Stimulated activated CD4-positive, alpha-beta T cell treated with anti-CD3 and anti-CD28 coated beads, Interleukin-1b, Interleukin-23, amount 100 ng/mL, for 1 hour (primary cell): ENCODE results near the gene BCAM.
"Not testable (repeated sequence)": the region's sequence is repeated elsewhere in the genome, so short reads cannot be mapped to it uniquely, and the experiment has no call there.

Experiments used
- DNase-seq, 2 donors: peaks; one replicate each; pipeline ENCODE4 v3.0.0-alpha.2; 2020; ENCODE audit warnings: low read depth in 2 of 2

BCAM gene

DNA sequence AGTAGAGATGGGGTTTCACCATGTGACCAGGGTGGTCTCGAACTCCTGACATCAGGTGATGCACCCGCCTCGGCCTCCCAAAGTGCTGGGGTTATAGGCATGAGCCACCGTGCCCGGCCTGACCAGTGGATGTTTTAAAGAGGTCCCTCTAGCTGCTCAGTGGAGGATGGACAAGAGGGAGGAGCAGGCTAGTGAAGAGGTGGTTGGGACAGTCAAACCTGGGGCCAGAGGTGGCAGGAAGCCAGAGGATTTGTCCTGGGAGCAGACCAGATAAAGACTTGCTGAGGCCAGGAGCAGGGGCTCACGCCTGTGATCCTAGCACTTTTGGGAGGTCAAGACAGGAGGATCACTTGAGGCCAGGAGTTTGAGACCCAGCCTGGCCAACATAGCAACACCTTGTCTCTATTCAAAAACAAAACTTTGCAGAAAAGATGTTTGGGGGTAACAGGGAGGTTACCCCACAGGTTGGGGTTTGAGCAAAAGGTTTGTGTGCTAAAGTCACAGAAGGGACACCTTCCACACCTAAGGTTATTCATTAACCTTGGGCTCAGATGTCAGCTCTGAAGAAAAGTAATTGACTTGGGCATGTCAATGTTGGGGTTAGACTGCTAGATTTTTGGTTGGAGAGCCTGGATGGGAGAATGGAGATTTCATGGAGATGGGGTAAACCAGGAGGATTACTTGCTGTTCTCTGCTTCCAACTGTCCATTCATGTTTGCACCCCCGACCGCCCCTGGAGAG lies 9.0 kb downstream of the BCAM start:
- no peak for DNase-seq

DNA sequence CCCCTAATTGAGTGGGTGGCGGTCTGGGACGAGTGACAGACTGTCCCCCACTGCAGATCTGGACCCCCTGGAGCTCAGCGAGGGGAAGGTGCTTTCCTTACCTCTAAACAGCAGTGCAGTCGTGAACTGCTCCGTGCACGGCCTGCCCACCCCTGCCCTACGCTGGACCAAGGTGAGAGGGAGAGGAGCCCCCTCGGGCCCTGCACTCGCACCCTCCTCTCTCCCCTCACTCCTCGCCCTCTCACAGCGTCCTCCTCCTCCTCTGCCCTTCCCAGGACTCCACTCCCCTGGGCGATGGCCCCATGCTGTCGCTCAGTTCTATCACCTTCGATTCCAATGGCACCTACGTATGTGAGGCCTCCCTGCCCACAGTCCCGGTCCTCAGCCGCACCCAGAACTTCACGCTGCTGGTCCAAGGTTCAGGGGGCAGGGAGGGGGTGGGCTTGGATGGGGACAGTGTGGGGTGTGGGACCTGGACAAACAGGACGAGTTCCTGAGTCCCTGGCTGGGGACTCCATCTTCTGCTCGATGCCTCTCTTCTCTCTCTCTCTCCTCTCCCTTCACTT lies 9.6 kb downstream of the BCAM start:
- DNase-seq = no peak

DNA sequence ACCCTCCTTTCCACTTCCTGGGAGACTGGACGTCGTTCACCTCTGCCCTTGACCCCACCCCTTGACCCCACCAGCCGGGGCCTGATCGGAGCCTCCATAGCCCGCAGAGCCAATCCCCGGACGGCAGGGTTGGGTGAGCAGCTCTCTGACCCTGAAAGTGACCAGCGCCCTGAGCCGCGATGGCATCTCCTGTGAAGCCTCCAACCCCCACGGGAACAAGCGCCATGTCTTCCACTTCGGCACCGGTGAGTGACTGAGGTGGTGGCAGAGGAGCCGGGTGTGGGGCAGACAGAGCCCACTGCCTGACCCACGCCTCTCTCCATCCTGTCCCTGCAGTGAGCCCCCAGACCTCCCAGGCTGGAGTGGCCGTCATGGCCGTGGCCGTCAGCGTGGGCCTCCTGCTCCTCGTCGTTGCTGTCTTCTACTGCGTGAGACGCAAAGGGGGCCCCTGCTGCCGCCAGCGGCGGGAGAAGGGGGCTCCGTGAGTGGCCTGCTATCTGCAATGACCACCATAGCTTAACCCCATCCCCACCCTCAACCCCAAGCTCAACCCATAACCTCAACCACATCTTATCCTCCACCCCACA lies 10.4 kb downstream of the BCAM start:
- DNase-seq = no peak

DNA sequence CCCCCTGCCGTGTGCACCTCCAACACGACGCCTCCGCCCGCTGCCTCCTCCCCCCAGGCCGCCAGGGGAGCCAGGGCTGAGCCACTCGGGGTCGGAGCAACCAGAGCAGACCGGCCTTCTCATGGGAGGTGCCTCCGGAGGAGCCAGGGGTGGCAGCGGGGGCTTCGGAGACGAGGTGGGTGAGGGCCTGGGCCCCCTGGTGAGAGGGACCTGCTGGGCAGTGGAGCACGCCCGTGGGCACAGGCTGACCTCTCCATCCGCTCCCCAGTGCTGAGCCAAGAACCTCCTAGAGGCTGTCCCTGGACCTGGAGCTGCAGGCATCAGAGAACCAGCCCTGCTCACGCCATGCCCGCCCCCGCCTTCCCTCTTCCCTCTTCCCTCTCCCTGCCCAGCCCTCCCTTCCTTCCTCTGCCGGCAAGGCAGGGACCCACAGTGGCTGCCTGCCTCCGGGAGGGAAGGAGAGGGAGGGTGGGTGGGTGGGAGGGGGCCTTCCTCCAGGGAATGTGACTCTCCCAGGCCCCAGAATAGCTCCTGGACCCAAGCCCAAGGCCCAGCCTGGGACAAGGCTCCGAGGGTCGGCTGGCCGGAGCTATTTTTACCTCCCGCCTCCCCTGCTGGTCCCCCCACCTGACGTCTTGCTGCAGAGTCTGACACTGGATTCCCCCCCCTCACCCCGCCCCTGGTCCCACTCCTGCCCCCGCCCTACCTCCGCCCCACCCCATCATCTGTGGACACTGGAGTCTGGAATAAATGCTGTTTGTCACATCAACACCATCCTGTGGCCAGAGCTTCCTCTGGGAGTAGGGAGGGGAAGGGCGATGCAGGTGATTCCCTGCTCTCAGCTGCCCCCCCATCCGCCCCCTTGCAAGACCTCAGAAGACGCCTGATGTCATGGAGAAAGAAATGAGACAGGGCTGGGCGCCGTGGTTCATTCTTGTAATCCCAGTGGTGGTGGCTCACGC lies 12.0 kb downstream of the BCAM start:
- DNase-seq = no peak

DNA sequence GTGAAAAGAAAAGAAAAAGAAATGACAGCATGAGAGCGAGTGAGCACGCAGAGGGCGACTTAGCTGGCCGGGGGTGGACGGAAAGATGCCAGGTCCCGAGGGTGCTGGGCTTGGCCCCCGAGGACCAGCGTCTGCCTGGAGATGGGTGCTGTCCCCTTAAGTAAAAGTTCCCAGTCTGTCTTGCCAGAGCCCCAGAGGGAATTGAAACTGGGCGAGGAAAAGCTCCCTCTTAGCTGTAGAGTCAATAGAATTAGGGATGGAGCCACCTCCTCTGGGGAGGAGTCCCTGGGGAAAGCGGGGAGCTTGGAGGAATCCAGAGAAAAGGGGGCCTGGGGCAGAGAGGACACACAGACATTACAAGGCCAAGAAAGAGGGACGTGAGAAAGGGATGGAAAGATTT lies 13.3 kb downstream of the BCAM start:
- no peak for DNase-seq

DNA sequence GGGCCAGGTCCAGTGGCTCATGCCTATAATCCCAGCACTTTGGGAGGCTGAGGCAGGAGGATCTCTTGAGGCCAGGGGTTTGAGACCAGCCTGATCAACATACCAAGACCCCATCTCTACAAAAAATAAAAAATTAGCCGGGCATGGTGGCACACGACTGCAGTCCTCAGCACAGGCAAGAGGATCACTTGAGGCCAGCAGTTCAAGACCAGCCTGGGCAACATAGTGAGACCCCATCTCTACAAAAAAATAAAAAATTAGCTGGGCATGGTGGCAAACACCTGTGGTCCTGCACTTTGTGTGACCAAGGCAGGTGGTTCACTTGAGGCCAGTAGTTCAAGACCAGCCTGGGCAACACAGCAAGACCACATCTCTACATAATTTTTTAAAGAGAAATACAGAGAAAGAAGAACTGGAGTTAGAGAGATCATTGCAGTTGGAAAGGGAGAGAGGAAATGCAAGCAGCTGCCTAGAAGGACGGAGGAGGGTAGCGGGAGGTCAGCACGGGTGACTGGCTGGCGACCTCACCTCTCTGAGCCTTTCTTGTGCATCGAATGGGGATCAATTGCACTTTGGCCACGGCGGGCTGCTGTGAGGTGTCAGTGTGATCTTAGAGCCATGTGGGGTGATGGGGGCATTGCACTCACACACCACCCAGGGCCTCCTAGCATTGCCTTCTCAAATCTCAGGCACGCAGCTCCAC lies 13.9 kb downstream of the BCAM start:
- no peak for DNase-seq

DNA sequence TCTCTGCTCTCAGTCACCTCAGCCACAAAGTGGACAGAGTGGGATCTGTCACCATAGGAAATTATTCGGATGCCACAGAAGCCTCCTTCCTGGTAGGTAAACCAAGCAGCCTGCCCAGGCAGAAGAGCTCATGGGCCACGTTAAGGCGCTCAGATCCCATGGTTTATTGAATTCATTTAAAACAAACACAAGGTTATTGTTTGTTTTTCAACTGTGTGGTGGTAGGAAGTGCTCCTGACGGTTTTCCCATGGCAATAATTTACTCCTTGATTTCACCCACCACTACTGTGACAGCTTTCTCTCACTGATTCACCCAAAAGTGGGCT lies 14.4 kb downstream of the BCAM start:
- DNase-seq = no peak

DNA sequence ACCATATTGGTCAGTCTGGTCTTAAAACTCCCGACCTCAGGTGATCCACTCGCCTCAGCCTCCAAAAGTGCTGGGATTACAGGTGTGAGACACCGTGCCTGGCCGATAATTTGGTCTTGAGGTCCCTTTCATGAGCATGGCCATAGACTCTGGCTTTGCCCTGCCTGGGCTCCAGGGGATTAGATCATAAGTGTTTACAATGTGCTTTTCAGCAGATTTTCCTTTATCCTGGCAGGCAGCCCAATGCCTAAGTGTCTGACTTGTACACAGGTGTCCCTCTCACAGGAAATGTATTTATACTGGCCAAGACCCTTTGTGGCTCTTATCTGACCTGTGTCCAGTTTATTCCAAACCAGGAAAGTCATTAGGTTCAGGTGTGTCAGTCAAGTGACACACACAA lies 15.9 kb downstream of the BCAM start:
- no peak for DNase-seq

DNA sequence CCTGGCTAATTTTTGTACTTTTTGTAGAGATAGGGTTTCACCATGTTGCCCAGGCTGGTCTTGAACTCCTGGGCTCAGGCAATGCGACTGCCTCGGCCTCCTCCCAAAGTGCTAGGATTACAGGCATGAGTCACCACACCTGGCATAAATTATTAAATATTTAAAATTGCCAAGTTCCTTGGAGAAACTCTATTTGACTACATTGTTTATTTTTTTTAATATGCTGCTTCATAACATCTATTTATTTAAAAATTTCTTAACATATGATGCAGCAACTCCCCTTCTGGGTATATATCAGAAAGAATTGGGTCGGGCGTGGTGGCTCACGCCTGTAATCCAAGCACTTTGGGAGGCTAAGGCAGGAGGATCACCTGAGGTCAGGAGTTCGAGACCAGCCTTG lies 24.0 kb downstream of the BCAM start:
- not testable (repeated sequence) for DNase-seq

DNA sequence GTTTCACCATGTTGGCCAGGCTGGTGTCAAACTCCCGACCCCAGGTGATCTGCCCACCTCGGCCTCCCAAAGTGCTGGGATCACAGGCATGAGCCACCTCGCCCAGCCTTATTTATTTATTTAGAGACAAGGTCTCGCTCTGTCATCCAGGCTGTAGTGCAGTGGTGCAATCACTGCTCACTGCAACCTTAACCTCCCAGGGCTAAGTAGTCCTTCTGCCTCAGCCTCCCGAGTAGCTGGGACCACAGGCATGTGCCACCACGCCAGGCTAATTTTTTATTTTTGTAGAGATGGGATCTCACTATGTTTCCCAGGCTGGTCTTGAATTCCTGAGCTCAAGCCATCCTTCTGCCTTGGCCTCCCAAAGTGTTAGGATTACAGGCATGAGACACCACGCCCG lies 25.5 kb downstream of the BCAM start:
- not testable (repeated sequence) for DNase-seq

DNA sequence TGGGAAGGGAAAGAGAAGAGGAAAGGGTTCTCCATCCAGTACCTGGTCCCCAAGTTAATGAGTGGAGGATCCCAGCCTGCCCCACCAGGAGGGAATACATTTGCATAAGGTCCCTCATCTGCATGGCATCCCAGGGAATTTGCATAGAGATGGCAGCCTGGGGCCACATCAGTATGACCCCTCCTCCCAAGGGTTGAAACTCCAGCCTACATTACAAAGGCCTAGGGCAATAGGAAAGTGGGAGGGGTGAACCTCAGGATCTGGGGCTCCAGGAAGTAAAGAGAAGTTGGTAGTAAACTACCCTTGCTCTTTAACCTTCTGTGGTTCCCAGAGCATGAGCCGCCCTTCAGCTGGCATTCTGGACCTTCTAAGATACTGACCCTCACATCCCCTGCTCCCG lies 30.4 kb downstream of the BCAM start:
- no peak for DNase-seq

DNA sequence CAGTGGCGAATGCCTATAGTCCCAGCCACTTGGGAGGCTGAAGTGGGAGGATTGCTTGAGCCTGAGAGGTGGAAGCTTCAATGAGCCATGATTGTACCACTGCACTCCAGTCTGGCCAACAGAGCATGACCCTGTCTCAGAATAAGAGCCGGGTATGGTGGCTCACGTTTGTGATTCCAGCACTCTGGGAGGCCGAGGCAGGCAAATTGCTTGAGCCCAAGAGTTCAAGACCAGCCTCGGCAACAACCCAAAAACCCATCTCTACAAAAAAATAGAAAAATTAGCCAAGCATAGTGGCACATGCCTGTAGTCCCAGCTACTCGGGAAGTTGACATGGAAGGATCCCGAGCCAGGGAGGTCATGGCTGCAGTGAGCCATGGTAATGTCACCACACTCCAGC lies 31.9 kb downstream of the BCAM start:
- DNase-seq = no peak

DNA sequence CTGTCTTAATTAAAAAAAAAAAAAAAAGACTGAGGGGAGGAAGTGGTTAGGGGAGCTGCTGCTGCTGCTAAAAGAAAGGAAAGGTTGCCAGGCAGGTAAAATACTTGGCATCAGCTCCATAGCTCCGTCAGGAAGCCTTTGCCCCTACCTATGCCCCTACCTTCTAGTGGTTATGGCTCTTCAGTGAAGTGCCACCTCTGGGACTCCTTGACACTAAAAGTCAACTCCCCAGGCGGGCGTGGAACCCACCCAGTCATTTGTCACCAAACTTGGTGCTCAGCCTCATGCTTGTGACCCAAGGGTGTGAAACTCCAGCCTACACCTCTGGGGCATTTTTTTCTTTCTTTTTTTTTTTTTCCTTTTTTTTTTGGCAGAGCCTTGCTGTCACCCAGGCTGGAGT lies 32.3 kb downstream of the BCAM start:
- no peak for DNase-seq

DNA sequence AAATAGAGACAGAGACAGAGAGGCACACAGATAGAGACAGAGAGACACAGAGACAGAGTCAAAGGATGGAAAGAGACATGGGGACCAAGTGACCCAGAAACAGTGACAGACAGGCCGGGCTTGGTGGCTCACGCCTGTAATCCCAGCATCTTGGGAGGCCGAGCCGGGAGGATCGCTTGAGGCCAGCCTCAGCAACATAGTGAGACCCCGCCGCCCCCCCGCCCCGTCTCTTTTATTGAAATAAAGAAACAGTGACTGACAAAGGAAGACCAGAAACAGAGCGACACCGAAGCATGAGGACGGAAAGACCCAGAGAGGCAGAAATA lies 36.3 kb downstream of the BCAM start:
- DNase-seq = no peak

DNA sequence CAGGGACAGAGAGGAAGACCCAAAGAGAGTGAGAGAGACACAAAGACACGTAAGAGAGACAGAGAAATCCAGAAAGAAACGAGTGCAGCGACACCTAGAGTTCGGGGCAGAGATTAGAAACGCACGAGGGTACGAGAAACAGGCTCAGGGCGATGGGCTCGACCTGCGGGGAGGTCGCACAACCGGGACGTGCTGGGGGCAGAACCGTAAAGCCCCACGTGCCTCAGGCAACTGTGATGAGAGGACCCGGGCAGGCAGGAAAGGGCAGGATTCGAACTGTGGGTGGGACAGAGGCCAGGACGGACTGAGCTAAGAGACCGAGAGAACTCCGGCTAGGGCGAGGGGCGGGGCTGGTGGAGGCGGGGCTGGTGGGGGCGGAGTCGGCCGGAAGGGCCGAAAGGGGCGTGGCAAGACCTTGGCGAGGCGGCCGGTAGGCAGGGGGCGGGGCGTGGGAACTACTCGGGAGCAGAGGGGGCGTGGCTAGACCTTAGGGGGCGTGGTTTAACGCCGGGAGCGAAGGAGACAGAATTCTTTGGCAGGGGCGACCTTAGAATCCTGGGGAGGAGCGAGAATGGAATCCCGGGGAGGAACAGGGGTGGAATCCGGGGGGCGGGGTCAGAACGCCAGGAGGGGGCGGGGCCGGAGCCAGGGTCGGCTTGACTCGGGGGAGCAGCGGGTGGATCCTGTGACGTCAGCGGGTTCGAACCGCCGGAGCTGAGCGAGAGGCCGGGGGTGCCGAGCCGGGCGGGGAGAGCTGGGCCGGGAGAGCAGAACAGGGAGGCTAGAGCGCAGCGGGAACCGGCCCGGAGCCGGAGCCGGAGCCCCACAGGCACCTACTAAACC lies 36.9 kb downstream of the BCAM start, which contains the start of gene NECTIN2:
Gene NECTIN2 (plus strand): TSS at position 686 of the 843 bp plus-strand sequence. CDS start 229 bp downstream, outside the sequence.
- DNase-seq = peak; percentile 36 to 75

DNA sequence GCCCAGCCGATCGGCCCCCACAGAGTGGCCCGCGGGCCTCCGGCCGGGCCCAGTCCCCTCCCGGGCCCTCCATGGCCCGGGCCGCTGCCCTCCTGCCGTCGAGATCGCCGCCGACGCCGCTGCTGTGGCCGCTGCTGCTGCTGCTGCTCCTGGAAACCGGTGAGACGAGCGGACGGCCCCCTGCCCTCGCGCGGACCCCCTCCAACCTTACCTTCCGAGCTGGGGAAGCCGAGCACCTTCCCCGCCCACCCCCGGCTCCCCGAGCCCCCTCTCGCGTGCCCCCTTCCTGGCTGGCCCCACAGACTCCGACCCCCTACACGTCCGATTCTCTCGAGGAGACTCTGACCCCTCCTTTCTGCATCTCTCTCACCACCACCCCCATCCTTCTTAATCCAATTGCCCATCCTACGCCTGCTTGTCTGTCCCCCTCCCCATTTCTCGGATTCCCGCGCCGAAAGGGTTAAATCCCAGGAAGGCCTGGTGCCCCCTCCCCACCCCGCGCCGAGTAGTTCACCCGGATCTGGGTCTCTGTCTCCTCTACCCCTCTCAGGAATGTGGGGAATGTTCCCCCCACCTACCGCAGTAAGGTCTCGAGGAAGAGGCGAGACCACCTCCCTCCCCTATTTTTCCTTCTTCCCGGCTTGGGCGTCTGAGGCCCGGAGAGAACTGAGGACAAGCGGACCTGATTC lies 37.7 kb downstream of the BCAM start:
- DNase-seq = no peak

DNA sequence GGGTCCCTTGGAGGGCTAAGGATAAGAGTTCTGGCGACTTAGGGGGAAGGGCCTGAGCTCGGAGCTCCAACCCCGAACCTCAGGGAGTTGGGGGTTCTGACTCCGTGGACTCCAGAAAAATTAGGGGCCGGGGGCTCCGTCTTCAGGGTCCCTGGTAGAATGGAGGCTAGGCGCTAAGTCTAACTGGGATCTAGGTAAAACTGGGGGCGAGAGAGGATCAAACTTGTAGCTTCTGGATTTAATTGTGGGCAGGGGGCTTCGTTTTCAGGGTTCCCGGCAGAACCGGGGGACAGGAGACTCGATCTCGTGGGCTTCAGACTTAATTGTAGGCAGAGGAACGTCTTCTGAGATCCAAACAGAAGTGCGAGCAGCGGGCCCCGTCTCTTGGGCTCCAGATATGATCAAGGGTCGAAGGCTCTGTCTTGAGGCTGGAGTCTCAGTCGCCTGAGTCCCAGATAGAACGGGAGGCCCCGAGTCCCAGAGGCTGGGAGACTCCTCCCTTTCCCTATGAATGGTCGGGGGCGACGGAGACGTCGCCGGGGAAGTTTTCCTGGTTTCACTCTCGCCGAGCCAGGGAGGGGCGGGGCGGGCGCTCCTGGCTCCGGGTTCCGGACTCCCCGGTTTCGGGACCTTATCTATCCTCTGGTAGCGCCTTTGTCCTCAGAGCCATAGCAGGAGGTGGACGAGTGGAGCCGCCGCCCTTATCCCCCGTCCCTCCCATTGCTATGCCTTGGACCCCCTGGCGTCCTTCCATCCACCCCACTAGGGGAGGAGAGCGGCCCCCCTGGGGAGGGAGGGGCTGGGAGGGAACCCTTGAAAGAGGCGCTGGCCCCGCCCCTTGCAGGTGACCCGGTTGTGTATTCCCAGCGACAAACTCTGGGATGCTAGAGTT lies 38.5 kb downstream of the BCAM start:
- DNase-seq = no peak

DNA sequence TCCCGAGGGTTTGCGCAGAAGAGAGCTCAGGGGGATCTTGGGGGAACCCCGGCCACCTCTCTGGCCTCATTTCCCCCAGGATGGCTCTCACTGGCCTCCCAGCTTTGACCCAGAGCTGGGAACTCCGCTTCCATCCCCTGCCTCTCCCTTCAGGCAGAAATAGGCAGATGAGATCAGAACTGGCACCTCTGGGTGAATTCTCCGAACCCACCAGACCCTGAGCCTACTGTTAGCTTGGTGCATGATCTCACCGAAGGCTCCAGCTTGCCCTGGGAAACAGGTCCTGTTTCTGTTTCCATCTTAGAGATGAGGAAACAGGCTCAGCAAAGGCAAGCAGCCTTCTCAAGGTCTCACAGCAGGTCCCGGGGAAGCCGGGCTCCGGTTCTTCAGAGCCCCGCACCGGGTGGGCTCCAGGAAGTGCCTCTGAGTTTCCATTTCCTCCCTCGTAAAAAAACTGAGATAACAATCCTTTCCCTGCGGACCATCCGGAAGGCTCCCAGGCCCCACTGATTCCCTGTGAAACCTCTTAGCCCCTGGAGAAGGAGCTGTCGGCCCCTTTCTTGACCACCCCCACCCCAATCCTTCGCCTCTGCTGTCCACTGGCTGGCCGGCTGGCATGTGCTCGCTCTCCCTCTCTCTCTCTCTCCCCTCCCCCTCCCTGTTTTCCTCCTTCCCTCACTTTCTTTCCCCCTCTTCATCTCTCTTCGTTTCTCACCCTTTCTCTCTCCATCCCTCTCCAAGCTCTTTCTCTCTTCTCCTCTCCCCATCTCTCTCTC lies 39.3 kb downstream of the BCAM start:
- no peak for DNase-seq
